ENCODE data around the gene GPR65.

GPR65 gene

GRCh38 chr14:87967496-87967895, 37.4 kb upstream of the GPR65 start:
- Histone ChIP-seq H3K27me3 (no peaks in the 10 kb centered on the region), H3K4me3 (no peak overlapping the region), H3K4me1 (no peaks in the 10 kb centered on the region), H3K36me3 (peaks cover 21 to 37% (median 35%) of the 10 kb centered on the region in 3 donors), H3K9me3 (no peaks in the 10 kb centered on the region), H3K27ac (no peak overlapping the region)
- DNase-seq, result no peak
- TF ChIP-seq CTCF (IDR thresholded peaks at IDR 0.05), result no peak
- intact Hi-C loops (cut with DNase I; ENCODE audit: low total_unique reads), result no loop called here

- intact Hi-C loops (cut with DNase I; ENCODE audit: low total_unique reads), result no loop called here
- H3K36me3 ChIP-seq, result peaks cover 18 to 31% (median 26%) of the 10 kb centered on the region in 3 donors
- TF ChIP-seq CTCF (IDR thresholded peaks at IDR 0.05), result no peak
Measured at GRCh38 chr14:87971010-87971409, 33.9 kb upstream of the GPR65 start.

GRCh38 chr14:87975636-87976035, 29.3 kb upstream of the GPR65 start:
- H3K27me3 ChIP-seq, result no peaks in the 10 kb centered on the region

More at GRCh38 chr14:87971010-87971409, 33.9 kb upstream of the GPR65 start:
- Histone ChIP-seq H3K4me3 (no peak overlapping the region), H3K9me3 (no peaks in the 10 kb centered on the region), H3K27ac (no peak overlapping the region), H3K4me1 (no peaks in the 10 kb centered on the region), H3K27me3 (no peaks in the 10 kb centered on the region)
- DNase-seq, result no peak

GRCh38 chr14:87979689-87980088, 25.2 kb upstream of the GPR65 start:
- Histone ChIP-seq H3K4me3 (no peak overlapping the region), H3K27ac (no peak overlapping the region), H3K4me1 (no peaks in the 10 kb centered on the region), H3K27me3 (no peaks in the 10 kb centered on the region), H3K9me3 (no peaks in the 10 kb centered on the region), H3K36me3 (peaks cover 20 to 35% (median 25%) of the 10 kb centered on the region in 3 donors)
- TF ChIP-seq CTCF (IDR thresholded peaks at IDR 0.05), result no peak
- no peak for DNase-seq
- intact Hi-C loops (cut with DNase I; ENCODE audit: low total_unique reads), result no loop called here

More at GRCh38 chr14:87975636-87976035, 29.3 kb upstream of the GPR65 start:
- H3K9me3 ChIP-seq, result no peaks in the 10 kb centered on the region
- no peak overlapping the region for H3K27ac ChIP-seq
- H3K4me1 ChIP-seq, result no peaks in the 10 kb centered on the region
- no peak for DNase-seq
- TF ChIP-seq CTCF (IDR thresholded peaks at IDR 0.05), result no peak
- H3K4me3 ChIP-seq, result no peak overlapping the region
- peaks cover 10 to 27% (median 25%) of the 10 kb centered on the region in 3 donors for H3K36me3 ChIP-seq
- intact Hi-C loops (cut with DNase I; ENCODE audit: low total_unique reads), result no loop called here

- no peaks in the 10 kb centered on the region for H3K27me3 ChIP-seq
- DNase-seq, result no peak
- H3K4me3 ChIP-seq, result no peak overlapping the region
- intact Hi-C loops (cut with DNase I; ENCODE audit: low total_unique reads), result no loop called here
- H3K9me3 ChIP-seq, result no peaks in the 10 kb centered on the region
- H3K27ac ChIP-seq, result no peak overlapping the region
- TF ChIP-seq CTCF (IDR thresholded peaks at IDR 0.05), result no peak
- H3K36me3 ChIP-seq, result peaks cover 0 to 12% (median under 1%) of the 10 kb centered on the region in 3 donors
- peaks cover 0 to 18% (median 5%) of the 10 kb centered on the region in 4 donors for H3K4me1 ChIP-seq
Measured at GRCh38 chr14:87989221-87989955, 15.5 kb upstream of the GPR65 start.
